Upper lobe of right lung (tissue), 1 donor: ENCODE data around the gene SLC22A7. TPM values are rescaled to one million over a fixed set of nuclear protein-coding genes. Genes with fewer than 3 reads are reported as not detected.

Source experiments
- ATAC-seq: fragments of 200-7000 bp; cut with Tn5 transposase; one replicate; pipeline ENCODE4 v1.9.1; 2020; ENCODE audit warnings: mild to moderate bottlenecking, moderate library complexity
- DNase-seq: peaks from one replicate; pipeline ENCODE4 v3.0.0-alpha.2; 2020
- H3K27ac ChIP-seq: fragments of 200-600 bp; one replicate; pipeline ENCODE4 v1.8.0; 2022
- H3K27me3 ChIP-seq: fragments of 200-600 bp; one replicate; pipeline ENCODE4 v1.8.0; 2022; ENCODE audit warnings: mild to moderate bottlenecking
- H3K36me3 ChIP-seq: fragments of 200-600 bp; one replicate; pipeline ENCODE4 v1.8.0; 2022
- H3K4me1 ChIP-seq: fragments of 200-600 bp; one replicate; pipeline ENCODE4 v1.8.0; 2022
- H3K4me3 ChIP-seq: fragments of 200-600 bp; one replicate; pipeline ENCODE4 v1.8.0; 2022; ENCODE audit warnings: mild to moderate bottlenecking
- H3K9me3 ChIP-seq: fragments of 200-600 bp; one replicate; pipeline ENCODE4 v1.8.0; 2022
- intact Hi-C: fragments of 100-400 bp; cut with DNase I; formaldehyde crosslinking; loops from one replicate; pipeline ENCODE4 v1.11.0; 2022
- total RNA-seq: library from RNA; stranded (reverse); fragmentation: NEBNext Ultra II Directional; extraction: Animal tissue kit (Norgen Biotek cat#: 25700); gene quantifications from one replicate; pipeline ENCODE4 v1.2.1, GENCODE V29; 2021
- TF ChIP-seq, protein P1 (sequence below): fragments of 200-600 bp; IDR thresholded peaks from one replicate; pipeline ENCODE4 v1.8.0; 2022; ENCODE audit warnings: antibody characterized with exemption
- donor health status: DM: no; HTN: yes; CAD: no; lungs with severe emphysema.

Gene SLC22A7
- total RNA-seq, 1 donor from 2014 or later: not detected

DNA sequence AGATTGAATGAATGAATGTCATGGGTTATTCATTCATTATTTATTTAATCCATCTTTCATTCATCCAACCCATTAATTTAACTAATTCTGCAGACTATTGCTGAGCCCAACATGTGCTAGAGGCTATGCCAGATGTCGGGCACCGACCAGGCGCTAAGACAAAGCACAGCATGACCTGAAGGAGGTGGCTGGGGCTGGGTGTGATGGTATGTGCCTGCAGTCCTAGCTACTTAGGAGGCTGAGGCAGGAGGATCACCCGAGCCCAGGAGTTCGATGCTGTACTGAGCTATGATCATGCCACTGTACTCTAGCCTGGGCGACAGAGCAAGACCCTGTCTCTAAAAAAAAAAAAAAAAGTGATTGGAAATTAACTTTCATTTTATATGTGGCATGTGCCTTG is 5.7 kb upstream of the SLC22A7 start:
- DNase-seq: peak; percentile 10

DNA sequence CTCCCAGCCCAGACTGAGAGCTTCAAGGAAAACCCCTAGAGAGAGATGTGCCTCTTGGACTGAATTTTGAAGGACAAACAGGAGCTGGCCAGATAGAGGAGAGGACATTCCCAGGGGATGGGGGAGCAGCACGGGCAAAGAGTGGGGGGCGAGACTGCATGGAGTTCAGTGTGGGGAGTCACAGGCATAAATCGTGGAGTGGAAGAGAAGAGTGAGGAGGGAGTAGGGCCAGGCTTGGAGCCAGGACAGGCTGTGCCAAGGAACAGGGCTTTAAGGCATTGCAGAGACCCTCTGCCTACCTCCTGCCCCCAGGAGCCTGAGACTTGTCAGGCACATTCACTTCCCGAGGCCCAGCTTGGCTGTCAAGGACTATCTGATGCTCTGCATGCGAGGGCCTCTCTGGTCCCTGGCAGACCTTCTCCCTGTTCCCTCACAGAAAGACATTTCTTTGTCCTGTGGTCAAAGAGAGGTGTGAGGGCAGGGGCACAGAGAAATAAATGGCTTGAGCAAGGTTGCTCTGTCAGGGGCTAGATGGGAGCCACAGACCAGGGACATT is 5.2 kb upstream of the SLC22A7 start:
- no peaks in the 10 kb centered on the region for H3K4me1 ChIP-seq
- DNase-seq (peak; percentile 25), ATAC-seq (no peak)
- no peak overlapping the region for H3K4me3 ChIP-seq
- H3K27ac ChIP-seq: no peak overlapping the region
- intact Hi-C loops: no loop called here
- no peaks in the 10 kb centered on the region for H3K36me3 ChIP-seq
- TF ChIP-seq, protein P1, sequence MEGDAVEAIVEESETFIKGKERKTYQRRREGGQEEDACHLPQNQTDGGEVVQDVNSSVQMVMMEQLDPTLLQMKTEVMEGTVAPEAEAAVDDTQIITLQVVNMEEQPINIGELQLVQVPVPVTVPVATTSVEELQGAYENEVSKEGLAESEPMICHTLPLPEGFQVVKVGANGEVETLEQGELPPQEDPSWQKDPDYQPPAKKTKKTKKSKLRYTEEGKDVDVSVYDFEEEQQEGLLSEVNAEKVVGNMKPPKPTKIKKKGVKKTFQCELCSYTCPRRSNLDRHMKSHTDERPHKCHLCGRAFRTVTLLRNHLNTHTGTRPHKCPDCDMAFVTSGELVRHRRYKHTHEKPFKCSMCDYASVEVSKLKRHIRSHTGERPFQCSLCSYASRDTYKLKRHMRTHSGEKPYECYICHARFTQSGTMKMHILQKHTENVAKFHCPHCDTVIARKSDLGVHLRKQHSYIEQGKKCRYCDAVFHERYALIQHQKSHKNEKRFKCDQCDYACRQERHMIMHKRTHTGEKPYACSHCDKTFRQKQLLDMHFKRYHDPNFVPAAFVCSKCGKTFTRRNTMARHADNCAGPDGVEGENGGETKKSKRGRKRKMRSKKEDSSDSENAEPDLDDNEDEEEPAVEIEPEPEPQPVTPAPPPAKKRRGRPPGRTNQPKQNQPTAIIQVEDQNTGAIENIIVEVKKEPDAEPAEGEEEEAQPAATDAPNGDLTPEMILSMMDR: no peak
- no peaks in the 10 kb centered on the region for H3K9me3 ChIP-seq
- H3K27me3 ChIP-seq: no peaks in the 10 kb centered on the region

More for the DNA sequence above, 5.7 kb upstream of the SLC22A7 start:
- no peak overlapping the region for H3K27ac ChIP-seq
- intact Hi-C loops: no loop called here
- no peaks in the 10 kb centered on the region for H3K9me3 ChIP-seq
- H3K4me3 ChIP-seq: no peak overlapping the region
- no peak for ATAC-seq
- H3K4me1 ChIP-seq: no peaks in the 10 kb centered on the region
- no peaks in the 10 kb centered on the region for H3K27me3 ChIP-seq
- TF ChIP-seq, protein P1: no peak
- H3K36me3 ChIP-seq: no peaks in the 10 kb centered on the region

DNA sequence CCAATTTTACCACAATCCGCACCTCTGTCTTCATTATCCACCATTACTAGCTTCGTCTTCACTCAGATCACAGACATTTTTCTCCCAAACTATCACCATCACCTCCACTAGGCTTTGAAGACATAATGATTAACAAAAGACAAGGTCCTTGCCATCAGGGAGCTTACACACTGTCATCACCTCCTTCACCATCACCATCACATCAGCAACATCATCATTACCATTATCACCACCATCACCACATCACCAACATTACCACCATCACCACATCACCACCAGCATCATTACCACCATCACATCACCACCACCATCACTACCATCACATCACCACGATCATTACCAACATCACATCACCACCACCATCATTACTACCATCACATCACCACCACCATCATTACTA is 4.4 kb upstream of the SLC22A7 start:
- Histone ChIP-seq H3K4me1 (no peaks in the 10 kb centered on the region), H3K4me3 (no peak overlapping the region), H3K27me3 (no peaks in the 10 kb centered on the region), H3K9me3 (no peaks in the 10 kb centered on the region), H3K36me3 (no peaks in the 10 kb centered on the region), H3K27ac (no peak overlapping the region)
- DNase-seq (no peak), ATAC-seq (no peak)
- intact Hi-C loops: no loop called here
- TF ChIP-seq, protein P1: no peak

DNA sequence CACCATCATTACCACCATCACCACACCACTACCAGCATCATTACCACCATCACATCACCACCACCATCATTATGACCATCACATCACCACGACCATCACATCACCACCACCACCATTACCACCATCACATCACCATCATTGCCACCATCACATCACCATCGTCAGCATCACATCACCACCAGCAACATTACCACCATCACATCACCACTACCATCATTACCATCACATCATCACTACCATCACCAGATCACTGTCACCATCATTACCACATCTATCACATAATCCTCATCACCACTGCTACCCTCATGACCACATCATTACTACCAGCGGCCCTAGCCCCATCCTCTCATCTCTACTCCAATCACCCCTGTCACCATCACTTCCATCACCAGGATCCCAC is 3.5 kb upstream of the SLC22A7 start:
- Histone ChIP-seq H3K27me3 (peaks cover 6% of the 10 kb centered on the region), H3K36me3 (no peaks in the 10 kb centered on the region), H3K4me3 (no peak overlapping the region), H3K4me1 (no peaks in the 10 kb centered on the region), H3K9me3 (no peaks in the 10 kb centered on the region), H3K27ac (no peak overlapping the region)
- intact Hi-C loops: no loop called here
- DNase-seq: no peak
- TF ChIP-seq, protein P1: no peak
- no peak for ATAC-seq

DNA sequence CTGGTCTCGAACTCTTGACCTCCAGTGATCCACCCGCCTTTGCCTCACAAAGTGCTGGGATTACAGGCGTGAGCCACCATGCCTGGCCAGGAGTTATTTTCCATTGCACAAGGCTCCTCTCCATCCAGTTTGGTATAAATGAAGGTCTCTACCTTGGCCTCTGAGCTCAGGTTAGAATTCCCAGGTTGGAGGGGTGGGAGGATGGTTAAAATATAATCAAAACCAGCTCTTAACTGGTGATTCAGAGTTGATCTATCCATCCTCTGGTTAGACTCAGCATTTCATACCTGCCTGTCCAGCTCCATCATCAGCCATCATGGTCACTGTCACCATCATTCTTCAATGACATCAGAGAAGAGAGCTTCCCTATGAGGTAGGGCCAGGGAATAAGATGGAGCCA is 2.6 kb upstream of the SLC22A7 start:
- no peaks in the 10 kb centered on the region for H3K9me3 ChIP-seq
- TF ChIP-seq, protein P1: no peak

More for the DNA sequence above, 2.6 kb upstream of the SLC22A7 start:
- ATAC-seq (no peak), DNase-seq (no peak)
- no peaks in the 10 kb centered on the region for H3K36me3 ChIP-seq
- no peak overlapping the region for H3K27ac ChIP-seq
- intact Hi-C loops: no loop called here
- peaks cover 10% of the 10 kb centered on the region for H3K27me3 ChIP-seq
- H3K4me1 ChIP-seq: no peaks in the 10 kb centered on the region
- no peak overlapping the region for H3K4me3 ChIP-seq
